Thoracic aorta (tissue), 2 donors: ENCODE data around the gene KRTAP16-1. TPM values are rescaled to one million over a fixed set of nuclear protein-coding genes. Genes with fewer than 3 reads are reported as not detected.

Experiments
- ATAC-seq: fragments of 150-250 bp; one replicate; pipeline ENCODE4 v1.8.0; 2017; ENCODE audit warnings: low read depth; ENCODE audit not compliant: insufficient number of reproducible peaks, low FRiP score
- DNase-seq: peaks from one replicate; pipeline ENCODE4 v3.0.0-alpha.2; 2020; ENCODE audit warnings: low spot score
- H3K27ac ChIP-seq, 2 donors: fragments of 200-600 bp; sonication (generic); 1 replicate in 1 of 2; 2 replicates in 1 of 2; pipeline ENCODE4 v1.5.1; 2016; ENCODE audit warnings: mild to moderate bottlenecking in 2 of 2, moderate library complexity in 2 of 2
- H3K27me3 ChIP-seq: fragments of 200-600 bp; sonication (generic); replicated peaks from 2 replicates; pipeline ENCODE4 v1.6.0; 2016; ENCODE audit warnings: mild to moderate bottlenecking; ENCODE audit not compliant: insufficient read depth
- H3K36me3 ChIP-seq: fragments of 200-600 bp; sonication (generic); one replicate; pipeline ENCODE4 v1.5.1; 2016
- H3K4me1 ChIP-seq, 2 donors: fragments of 200-600 bp; sonication (generic); 1 replicate in 1 of 2; 2 replicates in 1 of 2; pipeline versions ENCODE4 v1.5.1 to v1.6.0; 2016; ENCODE audit warnings: low read depth in 2 of 2, mild to moderate bottlenecking in 1 of 2; ENCODE audit not compliant: control insufficient read depth in 1 of 2
- H3K4me3 ChIP-seq: fragments of 200-600 bp; sonication (generic); 2 replicates; pipeline ENCODE4 v1.5.1; 2016; ENCODE audit warnings: mild to moderate bottlenecking
- H3K9me3 ChIP-seq: fragments of 200-600 bp; sonication (generic); 2 replicates; pipeline ENCODE4 v1.5.1; 2016
- CTCF ChIP-seq: fragments of 200-600 bp; sonication (generic); IDR thresholded peaks from one replicate; pipeline ENCODE4 v1.5.1; 2019; ENCODE audit warnings: antibody characterized with exemption
- total RNA-seq, 2 donors: library from RNA; depleted of rRNA; stranded (reverse); fragments of >200 nt; gene quantifications; one replicate each; pipeline versions ENCODE4 v1.1.0 to v1.2.3, GENCODE V29; 2016

Gene KRTAP16-1
- total RNA-seq, 2 donors from 2014 or later, result not detected

- Histone ChIP-seq H3K27me3 (no peaks in the 10 kb centered on the region), H3K9me3 (no peaks in the 10 kb centered on the region), H3K4me1 (peaks cover 0 to 9% of the 10 kb centered on the region in 2 donors), H3K4me3 (no peak overlapping the region), H3K36me3 (no peaks in the 10 kb centered on the region), H3K27ac (no peak overlapping the region)
- no peak for TF ChIP-seq CTCF
- no peak for DNase-seq
- no peak for ATAC-seq
Observed at GRCh38 chr17:41307647-41308046, 1.5 kb downstream of the KRTAP16-1 start.

- Histone ChIP-seq H3K9me3 (no peaks in the 10 kb centered on the region), H3K4me1 (peaks cover 0 to 9% of the 10 kb centered on the region in 2 donors), H3K4me3 (no peak overlapping the region), H3K36me3 (no peaks in the 10 kb centered on the region), H3K27ac (no peak overlapping the region), H3K27me3 (no peaks in the 10 kb centered on the region)
- no peak for DNase-seq
- no peak for TF ChIP-seq CTCF
- no peak for ATAC-seq
Observed at GRCh38 chr17:41304091-41304490, 5.0 kb downstream of the KRTAP16-1 start.

- DNase-seq, result no peak
- Histone ChIP-seq H3K9me3 (no peaks in the 10 kb centered on the region), H3K36me3 (no peaks in the 10 kb centered on the region), H3K27ac (no peak overlapping the region), H3K27me3 (no peaks in the 10 kb centered on the region), H3K4me3 (no peak overlapping the region), H3K4me1 (peaks cover 0 to under 1% of the 10 kb centered on the region in 2 donors)
- ATAC-seq, result no peak
- no peak for TF ChIP-seq CTCF
Observed at GRCh38 chr17:41302981-41303380, 6.1 kb downstream of the KRTAP16-1 start.

GRCh38 chr17:41301916-41302901 is 6.9 kb downstream of the KRTAP16-1 start, which contains the start of gene KRTAP29-1:
KRTAP29-1 (minus strand) TSS chr17:41302851; CDS start chr17:41302851, 0 bp downstream.
- ATAC-seq, result no peak
- Histone ChIP-seq H3K9me3 (no peaks in the 10 kb centered on the region), H3K27ac (no peak within 1 kb of the TSS), H3K4me3 (no peak within 1 kb of the TSS), H3K4me1 (no peaks in the 10 kb centered on the region), H3K36me3 (no peaks in the 10 kb centered on the region), H3K27me3 (no peaks in the 10 kb centered on the region)
- DNase-seq, result no peak
- no peak for TF ChIP-seq CTCF

- DNase-seq, result no peak
- no peak overlapping the region for H3K4me3 ChIP-seq
- H3K27me3 ChIP-seq, result no peaks in the 10 kb centered on the region
- H3K27ac ChIP-seq, result no peak overlapping the region
- no peaks in the 10 kb centered on the region for H3K4me1 ChIP-seq
- no peaks in the 10 kb centered on the region for H3K9me3 ChIP-seq
- TF ChIP-seq CTCF, result no peak
- H3K36me3 ChIP-seq, result no peaks in the 10 kb centered on the region
- ATAC-seq, result no peak
Observed at GRCh38 chr17:41301204-41301790, 7.8 kb downstream of the KRTAP16-1 start.
